Measurements from ENCODE around the gene BMAL1. TPM values are rescaled to one million over a fixed set of nuclear protein-coding genes. Genes with fewer than 3 reads are reported as not detected.

The BMAL1 gene
- total and polyA plus RNA-seq, 11 donors = 5.7 to 18.2 (median 11.7) TPM

GRCh38 chr11:13358596-13359270 is 81.1 kb downstream of the BMAL1 start:
- H3K9me3 ChIP-seq = no peaks in the 10 kb centered on the region
- 92 to 96% (median 93%) methylated on average over 6 of the region's 6 CpGs for WGBS, 4 donors
- intact Hi-C loops (cut with DNase I) = no loop called here
- H3K4me1 ChIP-seq = peaks cover 0 to 6% (median 0%) of the 10 kb centered on the region in 12 donors
- ATAC-seq = no peak
- TF ChIP-seq, protein P1, sequence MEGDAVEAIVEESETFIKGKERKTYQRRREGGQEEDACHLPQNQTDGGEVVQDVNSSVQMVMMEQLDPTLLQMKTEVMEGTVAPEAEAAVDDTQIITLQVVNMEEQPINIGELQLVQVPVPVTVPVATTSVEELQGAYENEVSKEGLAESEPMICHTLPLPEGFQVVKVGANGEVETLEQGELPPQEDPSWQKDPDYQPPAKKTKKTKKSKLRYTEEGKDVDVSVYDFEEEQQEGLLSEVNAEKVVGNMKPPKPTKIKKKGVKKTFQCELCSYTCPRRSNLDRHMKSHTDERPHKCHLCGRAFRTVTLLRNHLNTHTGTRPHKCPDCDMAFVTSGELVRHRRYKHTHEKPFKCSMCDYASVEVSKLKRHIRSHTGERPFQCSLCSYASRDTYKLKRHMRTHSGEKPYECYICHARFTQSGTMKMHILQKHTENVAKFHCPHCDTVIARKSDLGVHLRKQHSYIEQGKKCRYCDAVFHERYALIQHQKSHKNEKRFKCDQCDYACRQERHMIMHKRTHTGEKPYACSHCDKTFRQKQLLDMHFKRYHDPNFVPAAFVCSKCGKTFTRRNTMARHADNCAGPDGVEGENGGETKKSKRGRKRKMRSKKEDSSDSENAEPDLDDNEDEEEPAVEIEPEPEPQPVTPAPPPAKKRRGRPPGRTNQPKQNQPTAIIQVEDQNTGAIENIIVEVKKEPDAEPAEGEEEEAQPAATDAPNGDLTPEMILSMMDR (IDR thresholded peaks at IDR 0.05) = no peak
- TF ChIP-seq POLR2A (IDR thresholded peaks at IDR 0.05) = no peak
- no peak for DNase-seq
- no peak overlapping the region for H3K4me3 ChIP-seq
- H3K36me3 ChIP-seq = peaks cover 0 to 96% (median 83%) of the 10 kb centered on the region in 9 donors
- no peaks in the 10 kb centered on the region for H3K27me3 ChIP-seq
- no peak overlapping the region for H3K27ac ChIP-seq

GRCh38 chr11:13362596-13363109 is 85.1 kb downstream of the BMAL1 start:
- Histone ChIP-seq H3K4me1 (peaks cover 0 to 6% (median 0%) of the 10 kb centered on the region in 12 donors), H3K36me3 (peaks cover 0 to 98% (median 85%) of the 10 kb centered on the region in 9 donors), H3K9me3 (no peaks in the 10 kb centered on the region), H3K27me3 (no peaks in the 10 kb centered on the region), H3K27ac (no peak overlapping the region), H3K4me3 (no peak overlapping the region)
- intact Hi-C loops (cut with DNase I) = no loop called here
- no peak for TF ChIP-seq POLR2A (IDR thresholded peaks at IDR 0.05)
- TF ChIP-seq, protein P1 (IDR thresholded peaks at IDR 0.05) = no peak
- no peak for ATAC-seq
- WGBS, 4 donors = 96 to 98% (median 96%) methylated on average over 9 of the region's 9 CpGs
- no peak for DNase-seq

- WGBS, 4 donors = 72 to 95% (median 83%) methylated on average over 2 of the region's 2 CpGs
- DNase-seq (no peak), ATAC-seq (no peak)
- Histone ChIP-seq H3K4me3 (no peak overlapping the region), H3K27ac (no peak overlapping the region), H3K27me3 (no peaks in the 10 kb centered on the region), H3K4me1 (peaks cover 0 to 4% (median 0%) of the 10 kb centered on the region in 12 donors), H3K36me3 (peaks cover 0 to 98% (median 87%) of the 10 kb centered on the region in 9 donors), H3K9me3 (no peaks in the 10 kb centered on the region)
- intact Hi-C loops (cut with DNase I) = no loop called here
- TF ChIP-seq, protein P1 (IDR thresholded peaks at IDR 0.05) = no peak
- TF ChIP-seq POLR2A (IDR thresholded peaks at IDR 0.05) = no peak
Measured at GRCh38 chr11:13364388-13364787, 86.8 kb downstream of the BMAL1 start.

DNA sequence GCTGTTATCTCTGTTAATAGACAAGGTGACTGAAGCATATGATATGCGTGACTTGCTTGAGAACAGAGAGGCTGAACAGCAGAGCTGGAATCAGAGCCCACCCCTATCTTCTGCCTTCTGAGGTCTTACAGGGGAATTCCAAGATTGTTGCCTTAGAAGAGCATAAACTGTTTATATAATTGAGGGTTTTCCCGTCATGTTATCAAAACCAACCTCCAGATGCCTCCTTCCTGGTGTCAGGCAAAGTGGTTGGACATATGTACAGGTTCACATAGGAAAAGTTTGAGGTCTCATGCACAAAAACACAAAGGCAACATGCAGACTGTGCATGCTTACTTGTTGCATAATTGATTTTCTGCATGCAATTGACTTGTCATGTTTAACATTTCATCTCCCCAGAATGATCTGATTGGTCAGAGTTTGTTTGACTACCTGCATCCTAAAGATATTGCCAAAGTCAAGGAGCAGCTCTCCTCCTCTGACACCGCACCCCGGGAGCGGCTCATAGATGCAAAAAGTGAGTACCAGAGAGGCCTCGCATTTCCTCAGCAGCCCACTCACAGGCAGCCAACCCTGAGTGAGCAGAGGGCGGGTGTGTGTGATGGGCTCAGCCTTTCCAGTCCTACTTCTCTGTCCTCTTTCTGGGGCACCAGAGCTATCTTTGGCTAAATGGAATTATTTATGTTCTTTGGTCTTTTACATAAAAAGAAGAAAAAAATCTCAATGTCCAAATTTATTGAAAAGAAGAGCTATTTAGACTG is 88.9 kb downstream of the BMAL1 start:
- Histone ChIP-seq H3K36me3 (peaks cover 0 to 98% (median 94%) of the 10 kb centered on the region in 9 donors), H3K9me3 (no peaks in the 10 kb centered on the region), H3K27me3 (no peaks in the 10 kb centered on the region), H3K27ac (no peak overlapping the region), H3K4me1 (no peaks in the 10 kb centered on the region), H3K4me3 (no peak overlapping the region)
- DNase-seq (no peak), ATAC-seq (no peak)
- intact Hi-C loops (cut with DNase I) = no loop called here
- WGBS, 4 donors = 88 to 95% (median 93%) methylated on average over 7 of the region's 7 CpGs
- TF ChIP-seq POLR2A (IDR thresholded peaks at IDR 0.05) = no peak
- TF ChIP-seq, protein P1 (IDR thresholded peaks at IDR 0.05) = no peak
